Neuronal stem cell (in vitro differentiated cells): ENCODE measurements around the gene PRMT2.
A peak's percentile ranks its signal among the peaks of the same experiment; 100 is the strongest.

ENCODE experiments used
- DNase-seq: peaks from one replicate; pipeline ENCODE4 v3.0.0-alpha.2; 2013; ENCODE audit warnings: low spot score
- H2AFZ ChIP-seq: one replicate; pipeline ENCODE4 v1.6.1; 2013; ENCODE audit warnings: mild to moderate bottlenecking, low read length, inconsistent platforms
- H2AK5ac ChIP-seq: 2 replicates; pipeline ENCODE4 v1.6.1; 2013; ENCODE audit warnings: low read depth, mild to moderate bottlenecking, inconsistent platforms, low read length, moderate library complexity, mixed read lengths
- H2BK120ac ChIP-seq: 2 replicates; pipeline ENCODE4 v1.6.1; 2013; ENCODE audit warnings: low read depth, mild to moderate bottlenecking, inconsistent platforms, low read length, moderate library complexity, mixed read lengths
- H2BK12ac ChIP-seq: one replicate; pipeline ENCODE4 v1.6.1; 2013; ENCODE audit warnings: low read length, inconsistent platforms
- H2BK15ac ChIP-seq: 2 replicates; pipeline ENCODE4 v1.6.1; 2013; ENCODE audit warnings: mild to moderate bottlenecking, low read length, inconsistent platforms, mixed read lengths
- H2BK5ac ChIP-seq: one replicate; pipeline ENCODE4 v1.6.1; 2013; ENCODE audit warnings: inconsistent platforms, mild to moderate bottlenecking, low read length, moderate library complexity
- H3K14ac ChIP-seq: one replicate; pipeline ENCODE4 v1.6.1; 2013; ENCODE audit warnings: low read length, inconsistent platforms
- H3K18ac ChIP-seq: 2 replicates; pipeline ENCODE4 v1.6.1; 2013; ENCODE audit warnings: low read length, inconsistent platforms
- H3K23ac ChIP-seq: 2 replicates; pipeline ENCODE4 v1.6.1; 2013; ENCODE audit warnings: low read depth, mild to moderate bottlenecking, mixed read lengths, low read length, inconsistent platforms; ENCODE audit not compliant: poor library complexity
- H3K27ac ChIP-seq: replicated peaks from 3 replicates; pipeline ENCODE4 v1.5.1; 2013; ENCODE audit warnings: low read length, inconsistent platforms
- H3K27me3 ChIP-seq, 3 experiments: 2 replicates each; pipeline ENCODE4 v1.6.1; 2013; ENCODE audit warnings: low read length in 3 of 3, mild to moderate bottlenecking in 2 of 3, inconsistent platforms in 1 of 3, low read depth in 1 of 3, mixed read lengths in 1 of 3, moderate library complexity in 1 of 3; ENCODE audit not compliant: control insufficient read depth in 3 of 3, insufficient read depth in 3 of 3
- H3K36me3 ChIP-seq, 2 donors: replicated peaks in 1 of 2; 2 replicates each; pipeline ENCODE4 v1.6.1; 2013; ENCODE audit warnings: low read length in 2 of 2; ENCODE audit not compliant: control insufficient read depth in 2 of 2, insufficient read depth in 2 of 2
- H3K4ac ChIP-seq: 2 replicates; pipeline ENCODE4 v1.6.1; 2013; ENCODE audit warnings: inconsistent platforms, mild to moderate bottlenecking, low read length, moderate library complexity
- H3K4me1 ChIP-seq, 2 donors: 1 replicate in 1 of 2; 2 replicates in 1 of 2; pipeline ENCODE4 v1.6.1; 2013; ENCODE audit warnings: low read length in 2 of 2, low read depth in 1 of 2; ENCODE audit not compliant: control insufficient read depth in 2 of 2, insufficient read depth in 1 of 2
- H3K4me2 ChIP-seq: one replicate; pipeline ENCODE4 v1.6.1; 2013; ENCODE audit warnings: mild to moderate bottlenecking, low read length, inconsistent platforms; ENCODE audit not compliant: insufficient read depth, poor library complexity, severe bottlenecking
- H3K4me3 ChIP-seq, 2 donors: 2 replicates each; pipeline ENCODE4 v1.5.1; 2013; ENCODE audit warnings: low read length in 2 of 2, mild to moderate bottlenecking in 2 of 2, inconsistent platforms in 1 of 2, moderate library complexity in 1 of 2
- H3K79me1 ChIP-seq: one replicate; pipeline ENCODE4 v1.6.1; 2013; ENCODE audit warnings: low read depth, mild to moderate bottlenecking, inconsistent platforms, low read length, moderate library complexity
- H3K9ac ChIP-seq: one replicate; pipeline ENCODE4 v1.6.1; 2013; ENCODE audit warnings: mild to moderate bottlenecking, low read depth, low read length, inconsistent platforms; ENCODE audit not compliant: poor library complexity
- H3K9me3 ChIP-seq, 2 donors: replicated peaks in 1 of 2; 2 replicates each; pipeline versions ENCODE3 to v1.6.1; 2013; ENCODE audit warnings: low read length in 2 of 2, mild to moderate bottlenecking in 2 of 2, inconsistent platforms in 1 of 2, low read depth in 1 of 2, mixed read lengths in 1 of 2, moderate library complexity in 1 of 2; ENCODE audit not compliant: control insufficient read depth in 2 of 2, insufficient read depth in 1 of 2
- H4K8ac ChIP-seq: one replicate; pipeline ENCODE4 v1.6.1; 2013; ENCODE audit warnings: low read depth, mild to moderate bottlenecking, inconsistent platforms, low read length, moderate library complexity
- H4K91ac ChIP-seq: one replicate; pipeline ENCODE4 v1.6.1; 2013; ENCODE audit warnings: low read length, low read depth, mild to moderate bottlenecking, inconsistent platforms; ENCODE audit not compliant: poor library complexity
- WGBS, 2 donors: extraction: QIAGEN DNeasy Blood & Tissue Kit; methylation state at CpG; one replicate each; pipeline ENCODE4 v1.1.7; 2013; ENCODE audit warnings: missing lambda C conversion rate in 2 of 2, mixed read lengths in 1 of 2; ENCODE audit not compliant: insufficient read length in 2 of 2, insufficient replicate concordance in 1 of 2; ENCODE audit errors: extremely low coverage in 2 of 2; 5-methylcytosine and 5-hydroxymethylcytosine counted together

PRMT2 gene

GRCh38 chr21:46603228-46603627 is 32.2 kb upstream of the PRMT2 start:
- Histone ChIP-seq H3K9me3 (no peaks in the 10 kb centered on the region), H2BK120ac (no peak overlapping the region), H3K4me3 (no peak overlapping the region), H3K14ac (no peak overlapping the region), H2AFZ (no peak overlapping the region), H3K79me1 (no peaks in the 10 kb centered on the region), H3K4me2 (no peak overlapping the region), H2BK15ac (no peak overlapping the region), H4K91ac (no peak overlapping the region), H3K4ac (no peak overlapping the region), H3K4me1 (peaks cover 19 to 51% of the 10 kb centered on the region in 2 donors), H3K9ac (no peak overlapping the region), H3K18ac (no peak overlapping the region), H3K27me3 (no peaks in the 10 kb centered on the region), H4K8ac (no peak overlapping the region), H3K23ac (no peak overlapping the region), H3K27ac (no peak overlapping the region), H2BK12ac (no peak overlapping the region), H2AK5ac (no peak overlapping the region), H3K36me3 (no peaks in the 10 kb centered on the region), H2BK5ac (no peak overlapping the region)
- no peak for DNase-seq
- no CpG with 5 or more reads among the region's 9 CpGs for WGBS, 2 donors

- Histone ChIP-seq H3K27ac (no peak overlapping the region), H3K4me2 (no peak overlapping the region), H3K4me3 (no peak overlapping the region)
Observed at GRCh38 chr21:46604329-46604974, 31.0 kb upstream of the PRMT2 start.

GRCh38 chr21:46604975-46605766 is 30.3 kb upstream of the PRMT2 start, which contains the start of gene S100B:
Gene S100B (minus strand): TSS chr21:46605082. CDS start chr21:46602415, 2,667 bp downstream.
- no peak for DNase-seq
- no peak within 1 kb of the TSS for H3K9ac ChIP-seq
- H3K36me3 ChIP-seq: no peaks in the 10 kb centered on the region
- H2AK5ac ChIP-seq: peak within 1 kb of the TSS; percentile 38
- no CpG with 5 or more reads among the region's 15 CpGs for whole genome bisulfite sequencing, 2 donors
- H3K79me1 ChIP-seq: no peaks in the 10 kb centered on the region
- H3K14ac ChIP-seq: no peak within 1 kb of the TSS
- no peak within 1 kb of the TSS for H3K18ac ChIP-seq
- H3K4me1 ChIP-seq: peaks cover 13 to 36% of the 10 kb centered on the region in 2 donors
- no peak within 1 kb of the TSS for H3K4ac ChIP-seq
- H2BK5ac ChIP-seq: no peak within 1 kb of the TSS
- no peak within 1 kb of the TSS for H2BK120ac ChIP-seq
- peak within 1 kb of the TSS; percentile 79 for H2AFZ ChIP-seq
- H4K8ac ChIP-seq: peak within 1 kb of the TSS; percentile 20
- no peaks in the 10 kb centered on the region for H3K27me3 ChIP-seq
- peak within 1 kb of the TSS; percentile 42 for H2BK15ac ChIP-seq
- peaks cover 3 to 4% of the 10 kb centered on the region in 2 donors for H3K9me3 ChIP-seq
- H3K4me3 ChIP-seq: no peak within 1 kb of the TSS
- H3K23ac ChIP-seq: no peak within 1 kb of the TSS
- peak within 1 kb of the TSS; percentile 18 for H2BK12ac ChIP-seq
- no peak within 1 kb of the TSS for H3K27ac ChIP-seq
- no peak within 1 kb of the TSS for H3K4me2 ChIP-seq
- no peak within 1 kb of the TSS for H4K91ac ChIP-seq

More at GRCh38 chr21:46604329-46604974, 31.0 kb upstream of the PRMT2 start:
- Histone ChIP-seq H2AFZ (peak overlapping the region; percentile 79), H2BK5ac (no peak overlapping the region), H3K18ac (no peak overlapping the region), H3K27me3 (no peaks in the 10 kb centered on the region), H3K79me1 (no peaks in the 10 kb centered on the region), H2BK15ac (no peak overlapping the region), H3K4ac (no peak overlapping the region), H2BK120ac (no peak overlapping the region), H4K8ac (peak overlapping the region; percentile 20), H3K4me1 (peaks cover 14 to 43% of the 10 kb centered on the region in 2 donors), H3K14ac (no peak overlapping the region), H3K9me3 (no peaks in the 10 kb centered on the region), H2AK5ac (no peak overlapping the region), H3K36me3 (no peaks in the 10 kb centered on the region), H3K9ac (no peak overlapping the region), H4K91ac (no peak overlapping the region), H2BK12ac (peak overlapping the region; percentile 18), H3K23ac (no peak overlapping the region)
- DNase-seq: no peak
- no CpG with 5 or more reads among the region's 9 CpGs for WGBS, 2 donors

GRCh38 chr21:46605767-46606426 is 29.6 kb upstream of the PRMT2 start:
- Histone ChIP-seq H3K27me3 (no peaks in the 10 kb centered on the region), H3K79me1 (no peaks in the 10 kb centered on the region), H3K9me3 (peaks cover 7 to 11% of the 10 kb centered on the region in 2 donors), H2BK120ac (no peak overlapping the region), H3K14ac (no peak overlapping the region), H3K4ac (no peak overlapping the region), H2AK5ac (peak overlapping the region; percentile 38), H4K8ac (peak overlapping the region; percentile 19), H2BK15ac (peak overlapping the region; percentile 42), H4K91ac (no peak overlapping the region), H2BK12ac (no peak overlapping the region), H3K4me1 (peaks cover 13 to 30% of the 10 kb centered on the region in 2 donors), H3K36me3 (no peaks in the 10 kb centered on the region), H3K18ac (no peak overlapping the region), H3K4me2 (no peak overlapping the region), H2AFZ (peak overlapping the region; percentile 79), H2BK5ac (no peak overlapping the region), H3K23ac (no peak overlapping the region), H3K9ac (no peak overlapping the region), H3K4me3 (no peak overlapping the region), H3K27ac (no peak overlapping the region)
- no peak for DNase-seq
- no CpG with 5 or more reads among the region's 14 CpGs for WGBS, 2 donors
